ENCODE measurements around the gene HOXD13. TPM values are rescaled to one million over a fixed set of nuclear protein-coding genes. Genes with fewer than 3 reads are reported as not detected.

HOXD13 gene
- polyA plus RNA-seq, 1 experiment: not detected

GRCh38 chr2:176090862-176091261 is 1.7 kb upstream of the HOXD13 start:
- TF ChIP-seq, protein P1, sequence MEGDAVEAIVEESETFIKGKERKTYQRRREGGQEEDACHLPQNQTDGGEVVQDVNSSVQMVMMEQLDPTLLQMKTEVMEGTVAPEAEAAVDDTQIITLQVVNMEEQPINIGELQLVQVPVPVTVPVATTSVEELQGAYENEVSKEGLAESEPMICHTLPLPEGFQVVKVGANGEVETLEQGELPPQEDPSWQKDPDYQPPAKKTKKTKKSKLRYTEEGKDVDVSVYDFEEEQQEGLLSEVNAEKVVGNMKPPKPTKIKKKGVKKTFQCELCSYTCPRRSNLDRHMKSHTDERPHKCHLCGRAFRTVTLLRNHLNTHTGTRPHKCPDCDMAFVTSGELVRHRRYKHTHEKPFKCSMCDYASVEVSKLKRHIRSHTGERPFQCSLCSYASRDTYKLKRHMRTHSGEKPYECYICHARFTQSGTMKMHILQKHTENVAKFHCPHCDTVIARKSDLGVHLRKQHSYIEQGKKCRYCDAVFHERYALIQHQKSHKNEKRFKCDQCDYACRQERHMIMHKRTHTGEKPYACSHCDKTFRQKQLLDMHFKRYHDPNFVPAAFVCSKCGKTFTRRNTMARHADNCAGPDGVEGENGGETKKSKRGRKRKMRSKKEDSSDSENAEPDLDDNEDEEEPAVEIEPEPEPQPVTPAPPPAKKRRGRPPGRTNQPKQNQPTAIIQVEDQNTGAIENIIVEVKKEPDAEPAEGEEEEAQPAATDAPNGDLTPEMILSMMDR (IDR thresholded peaks at IDR 0.05; ENCODE audit: low read depth, low read length): no peak
- ChIA-PET CTCF (interaction anchor here (0.9 kb wide), 1 partner anchor 401 kb away, joined by 7 read pairs; no protein-coding TSS in a partner anchor), POLR2A (no interaction called here)

DNA sequence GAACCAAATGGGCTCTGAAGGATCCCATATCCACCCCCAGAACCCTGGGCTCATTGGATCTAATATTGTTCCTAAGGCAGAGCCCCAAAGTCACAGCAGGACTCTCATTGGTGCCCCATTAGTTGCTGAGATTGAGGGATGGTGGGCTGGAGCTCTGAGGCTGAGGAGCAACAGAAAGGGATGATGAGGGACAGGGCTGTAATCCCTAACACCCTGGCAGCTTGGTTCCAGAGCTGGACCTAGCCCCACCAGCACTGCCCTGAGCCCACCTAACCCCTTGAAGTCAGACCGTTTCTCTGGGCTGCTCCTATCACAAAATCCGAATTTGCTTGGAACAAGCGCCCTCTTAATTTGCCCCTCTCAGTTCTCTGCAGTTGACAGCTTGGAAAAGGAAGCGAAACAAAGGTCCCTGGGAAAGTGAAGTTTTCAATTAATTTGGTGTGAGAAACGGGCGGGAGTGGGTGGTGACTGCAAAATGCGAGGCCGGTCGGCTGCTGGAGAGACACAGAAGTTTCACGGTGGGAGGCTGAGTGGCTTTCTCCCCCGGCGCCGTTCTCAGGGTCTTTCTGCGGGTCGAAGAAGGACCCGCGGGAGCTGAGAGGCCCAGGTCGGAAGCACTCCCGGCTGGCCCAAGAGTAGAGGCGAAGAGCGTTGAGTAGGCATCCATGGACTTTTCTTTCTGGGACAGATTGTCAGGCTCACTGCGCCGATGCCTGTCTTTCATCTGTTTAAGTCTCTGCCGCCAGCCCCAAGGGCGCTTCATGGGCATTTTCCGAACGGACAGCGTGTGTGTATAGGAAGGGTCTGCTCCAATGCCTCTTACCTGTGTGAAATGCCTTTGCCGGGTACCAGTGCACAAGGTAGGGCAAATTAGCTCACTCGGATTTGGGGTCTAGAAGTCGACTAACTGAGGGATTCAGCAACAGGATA is 927 bp upstream of the HOXD13 start:
- ChIA-PET CTCF (interaction anchor here (0.9 to 1.0 kb wide), 2 partner anchors 402 kb away, joined by 3 to 7 read pairs; no protein-coding TSS in a partner anchor), POLR2A (no interaction called here)
- Histone ChIP-seq H3K27me3 (ENCODE audit: control insufficient read depth, insufficient read depth, low read length) (peaks cover 77% of the 10 kb centered on the region), H3K4me3 (ENCODE audit: low read depth, low read length) (no peak overlapping the region), H3K27ac (ENCODE audit: low read depth, low read length) (no peak overlapping the region), H3K9me3 (ENCODE audit: control insufficient read depth, insufficient read depth, low read length) (peaks cover 11% of the 10 kb centered on the region; the same call in 1 of the 2 replicates)
- TF ChIP-seq, protein P1 (IDR thresholded peaks at IDR 0.05; ENCODE audit: low read depth, low read length): no peak
- no peak for DNase-seq (ENCODE audit: low read depth, low spot score)

More at GRCh38 chr2:176090862-176091261, 1.7 kb upstream of the HOXD13 start:
- peaks cover 11% of the 10 kb centered on the region; the same call in 1 of the 2 replicates for H3K9me3 ChIP-seq (ENCODE audit: control insufficient read depth, insufficient read depth, low read length)
- H3K27ac ChIP-seq (ENCODE audit: low read depth, low read length): no peak overlapping the region
- H3K27me3 ChIP-seq (ENCODE audit: control insufficient read depth, insufficient read depth, low read length): peaks cover 77% of the 10 kb centered on the region
- H3K4me3 ChIP-seq (ENCODE audit: low read depth, low read length): no peak overlapping the region
- no peak for DNase-seq (ENCODE audit: low read depth, low spot score)

DNA sequence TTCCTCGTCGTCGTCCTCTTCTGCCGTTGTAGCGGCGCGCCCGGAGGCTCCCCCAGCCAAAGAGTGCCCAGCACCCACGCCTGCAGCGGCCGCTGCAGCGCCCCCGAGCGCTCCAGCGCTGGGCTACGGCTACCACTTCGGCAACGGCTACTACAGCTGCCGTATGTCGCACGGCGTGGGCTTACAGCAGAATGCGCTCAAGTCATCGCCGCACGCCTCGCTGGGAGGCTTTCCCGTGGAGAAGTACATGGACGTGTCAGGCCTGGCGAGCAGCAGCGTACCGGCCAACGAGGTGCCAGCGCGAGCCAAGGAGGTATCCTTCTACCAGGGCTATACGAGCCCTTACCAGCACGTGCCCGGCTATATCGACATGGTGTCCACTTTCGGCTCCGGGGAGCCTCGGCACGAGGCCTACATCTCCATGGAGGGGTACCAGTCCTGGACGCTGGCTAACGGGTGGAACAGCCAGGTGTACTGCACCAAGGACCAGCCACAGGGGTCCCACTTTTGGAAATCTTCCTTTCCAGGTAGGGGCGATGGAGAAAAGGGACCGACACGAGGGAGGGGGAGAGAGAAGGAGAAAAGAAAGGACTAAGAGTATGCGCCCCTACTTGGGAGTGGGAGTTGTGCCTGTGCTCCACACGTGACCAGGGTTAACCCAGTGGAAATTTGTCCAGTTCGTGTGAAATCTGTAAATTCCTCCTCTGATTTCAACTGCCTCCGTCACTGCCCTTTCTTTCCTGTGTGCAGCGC is 800 bp downstream of the HOXD13 start:
- ChIA-PET POLR2A (no interaction called here), CTCF (interaction anchor here (1.0 to 6.3 kb wide), 4 partner anchors 404 to 842 kb away, joined by 3 to 135 read pairs (median 23); no protein-coding TSS in a partner anchor)
- TF ChIP-seq, protein P1 (IDR thresholded peaks at IDR 0.05; ENCODE audit: low read depth, low read length): no peak
- no peak overlapping the region for H3K4me3 ChIP-seq (ENCODE audit: low read depth, low read length)
- H3K9me3 ChIP-seq (ENCODE audit: control insufficient read depth, insufficient read depth, low read length): peaks cover 8% of the 10 kb centered on the region; the same call in 1 of the 2 replicates
- peaks cover 79% of the 10 kb centered on the region for H3K27me3 ChIP-seq (ENCODE audit: control insufficient read depth, insufficient read depth, low read length)
- no peak overlapping the region for H3K27ac ChIP-seq (ENCODE audit: low read depth, low read length)
- DNase-seq (ENCODE audit: low read depth, low spot score): no peak

- ChIA-PET CTCF (interaction anchor here (1.0 to 6.3 kb wide), 3 partner anchors 405 to 843 kb away, joined by 3 to 135 read pairs (median 43); no protein-coding TSS in a partner anchor), POLR2A (no interaction called here)
- TF ChIP-seq, protein P1 (IDR thresholded peaks at IDR 0.05; ENCODE audit: low read depth, low read length): no peak
- Histone ChIP-seq H3K9me3 (ENCODE audit: control insufficient read depth, insufficient read depth, low read length) (peaks cover 8% of the 10 kb centered on the region; the same call in 1 of the 2 replicates), H3K27ac (ENCODE audit: low read depth, low read length) (no peak overlapping the region), H3K4me3 (ENCODE audit: low read depth, low read length) (no peak overlapping the region), H3K27me3 (ENCODE audit: control insufficient read depth, insufficient read depth, low read length) (peaks cover 79% of the 10 kb centered on the region)
- no peak for DNase-seq (ENCODE audit: low read depth, low spot score)
These were observed 1.4 kb downstream of the HOXD13 start for GRCh38 chr2:176093898-176094249.

All from AG04450 (cell line).